Activated T-cell treated with anti-CD3 and anti-CD28 coated beads, Interleukin-2, amount 50 U/mL, for 1 hour (primary cell): ENCODE results near the gene S100Z.
A peak's percentile ranks its signal among the peaks of the same experiment; 100 is the strongest.
"Not testable (repeated sequence)": the region's sequence is repeated elsewhere in the genome, so short reads cannot be mapped to it uniquely, and the experiment has no call there.

Source experiments
- DNase-seq: peaks from one replicate; pipeline ENCODE4 v3.0.0-alpha.2; 2020

S100Z gene

DNA sequence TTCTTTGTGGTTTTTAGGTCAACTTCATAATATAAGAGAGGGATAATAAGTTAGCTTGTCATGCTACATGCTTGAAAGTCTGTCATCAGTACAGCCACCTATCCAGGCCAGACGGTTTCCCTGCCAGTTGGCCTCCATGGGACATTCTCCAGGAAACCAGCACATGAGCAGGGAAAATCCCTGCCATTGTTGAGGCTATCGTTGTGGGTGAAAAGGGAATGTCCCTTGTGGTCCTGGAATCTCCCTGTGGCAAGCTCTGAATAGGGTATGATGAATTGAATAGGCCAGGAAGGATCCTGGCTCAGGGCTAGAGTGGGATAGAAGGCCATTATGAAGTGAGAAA lies 18.7 kb upstream of the S100Z start:
- no peak for DNase-seq

DNA sequence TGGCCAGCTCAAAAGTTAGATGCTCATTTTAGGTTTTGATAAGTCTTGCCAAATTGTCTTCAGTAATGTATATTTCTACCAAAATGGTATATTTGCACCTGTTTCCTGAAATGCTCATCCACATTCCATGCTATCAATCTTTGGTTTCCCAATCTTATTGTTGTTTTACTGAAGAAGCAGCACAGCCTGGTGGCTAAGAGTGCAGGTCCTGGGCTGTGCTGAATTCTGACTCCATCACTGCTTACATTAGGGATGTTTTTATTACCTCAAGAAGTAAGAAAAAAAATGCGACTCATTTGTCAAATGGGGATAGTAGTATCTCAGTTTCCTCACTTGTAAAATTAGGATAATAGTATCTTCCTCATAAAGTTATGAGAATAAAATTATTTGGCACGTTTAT lies 13.6 kb upstream of the S100Z start:
- DNase-seq = no peak

DNA sequence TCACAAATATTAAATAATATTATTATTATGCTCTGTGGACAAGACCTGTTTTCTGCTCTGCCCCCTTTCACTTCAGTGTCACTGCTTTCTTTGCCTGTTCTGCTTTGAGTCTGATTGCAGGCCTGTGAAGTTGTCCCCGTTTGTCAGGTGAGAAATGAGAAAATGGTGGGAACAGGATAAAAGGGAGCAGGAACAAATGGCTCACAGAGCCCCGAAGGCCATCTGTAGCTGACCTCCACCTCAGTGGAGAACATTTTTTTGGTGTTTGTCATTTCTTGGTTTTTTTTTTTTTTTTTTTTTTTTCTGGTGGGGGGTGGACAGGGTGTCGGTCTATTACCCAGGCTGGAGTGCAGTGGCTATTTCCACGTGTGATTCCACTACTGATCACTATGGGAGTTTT lies 13.2 kb upstream of the S100Z start:
- no peak for DNase-seq

DNA sequence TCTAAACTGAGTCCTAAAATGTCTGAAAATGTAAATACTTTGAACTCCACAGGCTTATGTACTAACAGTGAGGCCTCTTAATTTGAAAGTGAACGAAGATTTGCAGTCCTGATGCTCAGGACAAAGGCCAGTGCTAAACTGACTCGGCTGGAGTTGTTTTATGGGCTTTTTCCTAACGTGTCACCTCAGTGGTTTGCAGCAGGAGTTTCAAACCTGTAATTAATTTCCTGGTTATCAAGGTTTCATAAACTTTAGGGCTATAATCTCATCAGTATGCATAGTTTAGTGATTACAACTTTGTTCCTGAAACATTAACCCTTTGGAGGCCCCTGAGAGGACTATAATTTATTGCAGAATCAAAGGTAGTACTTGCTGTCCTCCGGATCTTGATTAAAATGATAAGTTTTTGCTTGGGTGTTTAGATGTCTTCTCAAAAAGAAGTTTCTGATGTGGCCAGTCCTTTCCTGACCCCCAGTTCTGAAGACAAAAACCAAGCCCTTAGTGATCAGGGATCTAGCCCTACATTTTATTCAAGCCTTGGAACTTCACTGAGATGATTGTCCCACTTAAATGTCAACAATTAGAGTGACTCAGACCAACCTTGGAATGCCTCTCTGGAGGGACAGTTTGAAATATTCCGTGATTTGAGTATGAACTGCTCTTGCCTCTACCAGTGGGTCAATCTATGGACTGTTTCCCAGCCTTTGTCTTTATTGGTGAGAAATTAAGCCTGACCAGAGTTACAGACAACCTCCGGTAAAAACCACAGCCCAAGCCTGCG lies 11.1 kb upstream of the S100Z start:
- no peak for DNase-seq

DNA sequence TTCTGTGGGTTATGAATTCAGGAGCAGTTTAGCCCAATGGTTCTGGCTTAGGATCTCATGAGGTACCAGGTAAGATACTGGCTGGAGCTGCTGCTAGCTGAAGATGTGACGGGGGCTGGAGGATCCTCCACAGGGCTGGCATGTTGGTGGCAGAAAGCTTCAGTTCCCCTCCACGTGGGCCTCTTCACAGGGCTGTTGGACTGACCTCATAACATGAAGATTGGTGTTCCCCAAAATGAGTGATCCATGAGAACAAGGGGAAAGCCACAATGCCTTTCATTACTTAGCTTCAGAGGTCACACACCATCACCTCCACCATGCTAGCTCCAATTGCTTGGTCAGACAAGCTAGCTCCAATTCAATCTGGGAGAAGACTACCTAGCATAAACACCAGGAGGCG lies 8.5 kb upstream of the S100Z start:
- DNase-seq = no peak

DNA sequence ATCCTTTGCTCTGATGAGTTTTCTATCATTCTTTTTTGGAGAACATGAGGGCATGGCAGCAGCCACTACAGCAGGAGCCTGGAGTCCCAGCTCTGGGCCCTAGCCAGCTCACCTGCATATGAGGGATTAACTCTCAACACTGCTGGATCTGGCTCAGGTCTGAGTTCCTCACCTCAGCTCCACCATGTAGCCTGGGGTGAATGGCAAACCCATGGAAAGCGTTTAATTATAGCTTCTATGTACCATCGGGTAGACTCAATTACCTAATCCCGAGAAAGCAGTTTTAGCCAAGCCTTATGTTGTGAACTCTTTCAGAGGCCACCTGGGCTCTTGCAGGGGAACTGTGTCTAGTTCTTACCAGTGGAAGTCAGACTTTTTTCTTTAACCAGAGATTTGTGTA lies 3.9 kb upstream of the S100Z start:
- DNase-seq = no peak

DNA sequence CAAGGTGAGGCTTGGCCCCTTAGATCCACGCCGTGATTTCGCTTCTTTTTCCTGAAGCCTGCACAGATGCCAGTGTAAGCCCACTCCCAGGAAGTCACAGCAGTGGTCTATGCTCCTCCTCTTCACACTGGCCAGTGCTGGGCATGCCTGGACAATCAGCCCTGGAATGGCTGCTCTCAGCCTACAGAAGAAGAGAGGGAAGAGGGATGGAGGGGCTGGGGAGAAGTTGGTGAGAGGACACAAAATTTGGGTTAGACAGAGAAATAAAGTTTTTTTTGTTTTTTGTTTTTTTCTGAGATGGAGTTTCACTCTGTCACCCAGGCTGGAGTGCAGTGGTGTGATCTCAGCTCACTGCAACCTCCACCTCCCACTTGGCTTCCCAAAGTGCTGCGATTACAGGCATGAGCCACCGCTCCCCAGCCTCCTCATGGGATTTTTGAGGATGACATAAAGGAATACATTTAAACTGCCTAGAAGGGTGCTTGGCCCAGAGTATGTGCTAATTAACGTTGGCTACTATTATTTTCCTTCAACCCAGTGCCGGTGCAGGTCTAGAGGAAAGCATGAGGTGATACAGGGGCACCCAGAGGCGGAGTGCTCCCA lies 830 bp downstream of the S100Z start:
- no peak for DNase-seq

DNA sequence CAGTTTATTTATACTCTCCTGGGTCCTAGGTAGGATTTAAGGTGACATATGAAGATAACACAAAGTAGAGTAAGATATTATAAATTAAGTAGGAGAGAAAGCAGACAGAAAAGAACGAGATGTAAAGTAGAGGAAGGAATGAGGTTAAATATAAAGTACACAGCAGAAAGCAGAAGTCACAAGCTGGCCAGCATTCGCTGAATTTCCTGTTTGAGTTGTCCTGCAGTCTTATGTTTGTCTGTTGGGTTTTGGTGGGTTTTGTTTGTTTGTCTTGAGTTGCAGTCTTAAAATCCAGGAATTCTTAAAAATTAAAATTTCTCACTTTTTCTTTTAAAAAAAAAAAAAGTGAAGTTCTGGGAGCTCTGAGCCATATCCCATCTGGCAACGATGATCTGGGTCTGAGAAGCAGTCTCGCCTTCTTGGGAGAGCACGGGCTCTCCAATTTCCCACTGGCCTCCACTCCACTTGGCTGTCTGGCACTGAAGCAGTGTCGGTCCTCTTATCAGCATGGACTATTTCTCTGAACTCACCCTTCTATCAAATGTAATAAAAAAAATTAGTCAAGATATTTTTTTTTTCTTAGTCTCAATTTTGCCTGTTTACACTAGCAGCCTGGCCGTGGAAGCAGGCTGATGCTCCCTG lies 2.0 kb downstream of the S100Z start:
- no peak for DNase-seq

DNA sequence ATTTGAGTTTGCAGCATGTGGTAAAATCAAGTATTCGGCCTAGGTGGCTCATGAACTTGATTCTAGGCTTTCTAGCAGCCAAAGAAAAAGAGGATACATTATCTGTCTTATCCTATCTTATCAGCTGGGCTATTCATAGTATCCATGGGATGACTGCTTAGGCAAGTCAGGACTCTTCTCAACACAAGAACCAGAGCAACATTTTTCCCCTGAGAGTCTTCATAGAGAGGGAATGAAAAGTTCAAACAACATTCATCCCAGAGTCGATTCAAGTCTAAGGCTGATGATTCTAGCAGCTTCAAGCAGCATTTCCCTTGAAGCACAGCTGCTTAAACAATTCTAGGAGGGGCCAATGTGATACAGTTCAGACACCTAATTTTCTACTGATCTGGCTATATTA lies 3.0 kb downstream of the S100Z start:
- no peak for DNase-seq

DNA sequence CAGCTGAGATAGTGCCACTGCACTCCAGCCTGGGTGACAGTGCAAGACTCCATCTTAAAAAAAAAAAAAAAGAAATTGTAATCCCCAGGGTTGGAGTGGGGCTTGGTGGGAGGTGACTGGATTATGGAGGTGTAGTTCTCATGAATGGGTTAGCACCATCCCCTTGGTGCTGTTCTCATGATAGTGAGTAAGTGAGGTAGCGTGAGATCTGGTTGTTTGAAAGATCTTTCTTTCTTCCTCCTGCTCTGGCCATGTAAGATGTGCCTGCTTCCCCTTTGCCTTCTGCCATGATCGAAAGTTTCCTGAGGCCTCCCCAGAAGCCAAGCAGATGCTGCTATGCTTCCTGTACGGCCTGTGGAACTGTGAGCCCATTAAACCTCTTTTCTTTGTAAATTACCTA lies 3.9 kb downstream of the S100Z start:
- not testable (repeated sequence) for DNase-seq

DNA sequence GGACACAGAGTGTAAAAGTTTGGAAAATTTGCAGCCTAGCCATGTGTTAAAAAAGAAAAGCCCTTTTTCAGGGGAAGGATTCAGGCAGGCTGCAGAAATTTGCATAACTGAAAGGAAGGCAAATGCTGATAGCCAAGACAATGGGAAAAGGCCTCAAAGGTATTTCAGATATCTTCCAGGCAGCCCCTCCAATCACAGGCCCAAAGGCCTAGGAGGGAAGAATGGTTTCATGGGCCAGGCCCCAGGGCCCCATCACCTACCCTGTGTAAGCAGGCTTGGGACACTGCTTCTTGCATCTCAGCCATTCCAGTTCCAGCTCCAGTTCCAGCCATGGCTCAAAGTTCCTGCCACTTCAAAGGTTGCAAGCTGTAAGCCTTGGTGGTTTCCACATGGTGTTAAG lies 4.8 kb downstream of the S100Z start:
- no peak for DNase-seq

DNA sequence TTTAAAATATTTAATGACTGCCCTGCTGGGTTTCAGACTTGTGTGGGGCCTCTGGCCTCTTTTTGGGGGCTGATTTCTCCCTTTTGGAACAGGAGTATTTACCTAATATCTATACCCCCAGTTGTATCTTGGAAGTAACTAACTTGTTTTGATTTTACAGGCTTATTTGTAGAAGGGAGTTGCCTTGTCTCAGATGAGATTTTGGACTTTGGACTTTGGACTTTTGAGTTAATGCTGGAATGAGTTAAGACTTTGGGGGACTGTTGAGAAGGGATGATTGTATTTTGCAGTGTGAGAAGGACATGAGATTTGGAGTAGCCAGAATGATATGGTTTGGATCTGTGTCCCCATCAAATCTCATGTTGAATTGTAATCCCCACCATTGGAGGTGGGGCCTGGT lies 5.7 kb downstream of the S100Z start:
- not testable (repeated sequence) for DNase-seq

DNA sequence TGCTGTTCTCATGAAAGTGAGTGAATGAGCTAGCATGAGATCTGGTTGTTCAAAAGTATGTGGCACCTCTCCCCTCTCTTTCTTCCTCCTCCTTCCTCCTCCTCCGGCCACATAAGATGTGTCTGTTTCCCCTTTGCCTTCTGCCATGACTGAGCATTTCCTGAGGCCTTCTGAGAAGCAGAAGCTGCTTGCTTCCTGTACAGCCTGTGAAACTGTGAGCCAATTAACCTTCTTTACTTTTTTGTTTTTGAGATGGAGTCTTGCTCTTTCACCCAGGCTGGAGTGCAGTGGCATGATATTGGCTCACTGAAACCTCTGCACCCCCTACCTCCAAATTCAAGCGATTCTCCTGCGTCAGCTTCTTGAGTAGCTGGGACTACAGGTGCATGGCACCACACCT lies 6.1 kb downstream of the S100Z start:
- DNase-seq = peak; percentile 19

DNA sequence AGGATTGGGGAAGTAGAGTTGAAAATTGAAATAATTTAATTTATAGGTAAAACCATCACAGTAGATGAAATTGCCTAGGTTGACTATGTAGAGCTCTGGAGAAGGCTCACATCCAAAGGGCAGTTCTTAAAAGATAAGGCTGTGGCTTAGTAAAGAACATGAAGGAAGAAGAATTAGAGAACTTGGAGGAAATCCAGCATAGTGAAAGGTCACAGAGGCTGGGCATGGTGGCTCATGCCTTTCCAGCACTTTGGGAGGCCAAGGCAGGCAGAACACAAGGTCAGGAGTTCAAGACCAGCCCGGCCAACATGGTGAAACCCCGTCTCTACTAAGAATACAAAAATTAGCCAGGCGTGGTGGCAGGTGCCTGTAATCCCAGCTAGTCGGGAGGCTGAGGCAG lies 7.0 kb downstream of the S100Z start:
- DNase-seq = not testable (repeated sequence)

DNA sequence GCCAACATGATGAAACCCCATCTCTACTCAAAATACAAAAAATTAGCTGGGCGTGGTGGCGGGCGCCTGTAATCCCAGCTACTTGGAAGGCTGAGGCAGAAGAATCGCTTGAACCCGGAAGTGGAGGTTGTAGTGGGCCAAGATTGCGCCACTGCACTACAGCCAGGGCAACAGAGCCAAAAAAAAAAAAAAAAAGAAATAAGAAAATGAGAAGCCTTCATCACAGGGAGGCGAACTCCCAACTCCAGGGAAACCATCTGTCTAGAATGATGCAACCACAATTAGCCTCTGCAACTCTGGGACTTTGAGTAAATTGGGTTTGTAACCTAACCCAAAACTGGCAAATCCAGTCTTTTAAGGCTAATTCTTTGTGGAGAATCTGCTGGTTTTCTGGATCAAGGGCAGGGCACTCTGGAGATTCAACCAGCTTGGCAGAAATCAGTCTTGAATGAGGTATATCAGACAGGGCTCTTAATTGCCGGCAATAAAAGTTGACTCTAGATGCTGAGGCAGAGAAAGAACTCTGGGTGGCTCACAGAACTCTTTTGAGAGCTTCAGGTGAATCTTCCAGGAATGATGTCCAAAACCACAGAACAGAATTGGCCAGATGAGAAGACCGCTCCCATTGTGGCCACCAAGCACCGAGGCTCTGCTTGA lies 9.9 kb downstream of the S100Z start:
- no peak for DNase-seq

DNA sequence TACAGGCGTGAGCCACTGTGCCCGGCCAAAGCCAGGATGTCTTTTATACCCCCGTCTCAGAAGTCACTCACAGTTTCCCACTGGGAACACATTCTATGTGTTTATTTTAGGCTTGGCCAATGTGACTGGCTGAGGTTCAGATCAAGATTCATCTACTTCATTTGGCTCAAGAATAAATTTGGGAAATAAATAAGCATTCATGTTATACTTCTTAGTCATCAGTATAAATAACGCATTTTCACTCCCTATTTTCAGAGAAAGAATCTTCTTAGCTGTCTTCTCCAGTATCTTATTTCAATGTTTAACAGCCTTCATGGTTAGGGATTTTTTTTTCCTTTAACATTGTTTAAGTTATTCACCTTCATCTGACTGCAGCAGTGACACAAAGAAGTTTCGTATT lies 11.8 kb downstream of the S100Z start:
- no peak for DNase-seq

DNA sequence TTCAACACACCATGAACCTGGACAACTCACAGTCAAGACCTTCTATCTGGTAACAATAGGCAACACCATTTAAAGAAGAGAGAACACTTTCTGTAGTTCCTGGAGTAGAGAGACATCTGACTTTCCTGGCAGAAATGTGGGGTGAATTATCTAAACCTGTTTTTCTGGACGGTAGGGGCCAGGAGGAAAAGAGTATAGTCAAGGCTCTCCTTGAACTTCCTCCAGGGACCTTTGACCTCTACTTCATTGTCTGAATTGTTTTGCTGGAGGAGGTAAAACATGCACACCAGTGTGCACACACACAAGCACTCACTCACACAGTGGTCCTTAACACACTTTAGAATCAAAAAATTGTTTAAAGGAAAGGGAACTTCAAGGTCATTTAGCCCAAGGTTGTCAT lies 13.2 kb downstream of the S100Z start:
- no peak for DNase-seq

DNA sequence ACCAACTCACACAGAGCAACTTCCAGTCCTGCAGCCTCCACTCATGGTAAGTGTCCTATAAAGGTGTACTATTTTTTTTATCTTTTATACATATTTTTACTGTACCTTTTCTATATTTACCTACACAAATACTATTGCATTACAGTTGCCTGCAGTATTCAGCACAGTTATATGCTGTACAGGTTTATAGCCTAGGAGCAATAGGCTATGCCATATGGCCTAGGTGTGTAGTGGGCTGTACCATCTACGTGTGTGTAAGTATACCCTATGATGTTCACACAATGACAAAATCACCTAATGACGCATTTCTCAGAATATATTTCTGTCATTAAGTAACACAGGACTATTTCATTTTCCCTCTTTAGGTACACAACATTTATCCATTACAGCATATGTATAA lies 16.7 kb downstream of the S100Z start:
- no peak for DNase-seq

DNA sequence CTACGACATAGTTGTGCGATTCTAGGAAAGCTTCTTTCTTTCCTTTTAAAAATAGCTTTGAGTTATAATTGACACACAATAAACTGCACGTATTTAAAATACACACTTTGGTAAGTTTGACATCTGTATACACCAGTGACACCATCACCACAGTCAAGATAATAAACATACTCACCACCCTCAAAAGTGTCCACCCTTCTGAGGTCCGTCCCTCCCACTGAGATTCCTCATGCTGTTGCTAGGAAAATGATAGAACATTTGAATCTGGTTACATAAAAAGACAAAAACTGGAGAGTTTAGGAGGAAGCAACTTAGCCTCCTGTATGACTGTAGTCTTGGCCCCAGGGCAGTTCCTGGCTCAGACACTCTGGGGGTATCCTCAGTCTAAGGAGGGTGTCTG lies 17.2 kb downstream of the S100Z start:
- no peak for DNase-seq

DNA sequence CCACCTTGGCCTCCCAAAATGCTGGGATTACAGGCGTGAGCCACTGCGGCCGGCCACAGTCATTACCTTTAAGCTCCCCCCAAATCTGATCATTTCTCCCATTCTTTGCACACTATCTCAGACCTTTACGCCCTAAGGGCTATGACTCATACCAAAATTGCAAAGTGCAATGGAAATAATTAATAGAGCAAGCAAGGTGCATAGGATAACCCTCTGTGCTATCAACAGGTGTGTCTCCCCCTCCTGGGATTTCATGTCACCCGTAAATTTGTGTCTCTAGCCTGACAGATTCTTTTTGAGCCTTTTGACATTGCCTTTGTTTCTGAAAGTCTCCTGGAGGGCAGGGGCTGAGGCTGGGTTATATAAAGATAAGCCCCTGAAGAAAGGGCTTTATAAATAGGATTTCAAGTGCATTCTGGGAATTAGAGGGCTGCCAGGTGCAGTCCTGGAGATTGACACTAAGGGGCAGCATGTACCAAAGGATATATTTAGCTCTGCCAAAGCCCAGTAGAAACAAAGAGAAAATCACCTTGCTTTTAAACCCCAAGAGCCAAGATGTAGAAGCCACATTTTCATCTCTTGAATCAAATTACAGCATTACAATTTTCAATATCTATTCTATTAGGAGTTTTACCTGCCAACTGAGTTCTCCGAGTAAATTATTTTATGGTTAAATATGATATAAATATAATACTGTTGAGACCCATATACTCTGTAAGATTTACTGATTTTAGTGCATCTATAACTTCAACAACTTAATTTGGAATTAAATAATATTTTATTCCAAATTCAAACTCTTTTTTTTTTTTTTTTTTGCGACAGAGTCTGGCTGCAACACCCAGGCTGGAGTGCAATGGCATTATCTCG lies 18.2 kb downstream of the S100Z start:
- peak; percentile 58 for DNase-seq

DNA sequence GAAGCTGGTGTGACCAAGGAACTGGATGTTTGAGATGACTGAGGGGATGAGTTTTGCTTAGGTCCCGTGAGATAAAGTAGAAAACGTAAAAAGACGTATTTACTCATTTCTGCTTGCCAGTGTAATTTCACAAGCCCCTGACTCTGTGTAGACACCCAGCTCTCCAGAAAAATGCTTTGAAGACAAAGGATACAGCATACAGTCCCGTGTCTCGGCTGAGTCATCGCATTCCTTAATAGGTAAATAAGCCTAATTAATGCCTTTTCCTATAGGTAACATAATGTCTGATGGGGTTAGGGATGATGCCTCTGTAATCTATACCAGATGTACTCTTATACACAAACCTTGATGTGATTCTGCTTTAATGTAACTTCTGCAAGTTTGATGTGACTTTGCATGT lies 20.2 kb downstream of the S100Z start:
- no peak for DNase-seq

DNA sequence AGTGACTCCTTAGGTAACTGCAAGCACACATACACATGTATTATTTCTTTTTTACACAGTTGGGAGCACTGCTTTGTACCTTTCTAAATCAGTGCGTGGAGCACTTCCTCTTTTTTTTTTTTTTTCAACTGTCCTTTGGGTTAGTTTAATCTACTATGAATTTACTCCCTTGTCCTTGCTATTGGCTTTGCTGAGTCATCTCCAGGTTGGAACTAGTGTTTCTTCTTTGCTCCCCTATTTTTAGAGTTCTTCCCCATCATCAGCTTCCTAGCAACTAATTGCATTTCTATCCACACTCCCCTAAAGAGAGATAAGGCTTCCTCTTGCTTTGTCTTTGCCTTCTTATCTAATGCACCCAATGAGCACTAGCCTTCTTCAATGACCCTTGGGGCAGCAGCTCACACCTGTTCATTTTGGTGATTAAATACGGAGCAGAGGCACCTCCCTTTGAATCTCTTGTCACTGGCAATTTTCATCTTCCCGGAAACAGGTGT lies 24.3 kb downstream of the S100Z start:
- DNase-seq = no peak

DNA sequence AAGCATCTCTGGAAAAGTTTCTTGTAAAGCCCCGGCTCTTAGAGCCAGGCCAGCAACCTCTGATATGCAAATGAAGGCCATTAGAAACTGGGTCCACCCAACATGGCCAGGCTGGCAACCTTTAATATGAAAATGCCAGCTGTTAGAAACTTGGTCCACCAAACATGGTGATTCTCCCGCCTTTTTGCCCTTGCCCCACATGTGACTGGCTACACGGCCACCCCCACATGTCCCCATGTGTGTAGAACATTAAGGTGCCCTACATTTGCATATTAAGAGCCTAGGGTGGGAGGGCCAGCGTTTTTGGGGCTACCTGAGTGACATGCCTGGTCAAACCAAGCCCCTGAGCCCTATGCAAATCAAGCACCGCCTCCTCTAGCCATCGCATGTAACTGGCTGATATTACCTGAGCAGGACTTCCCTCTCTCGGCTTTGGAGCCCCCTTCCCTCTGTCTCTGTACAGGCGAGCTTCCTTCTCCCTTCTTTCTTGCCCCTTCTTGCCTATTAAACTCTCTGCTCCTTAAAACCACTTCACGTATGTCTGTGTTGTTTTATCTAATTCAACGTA lies 39.0 kb downstream of the S100Z start:
- DNase-seq = no peak
